ENCODE data around the gene CPNE1. TPM values are rescaled to one million over a fixed set of nuclear protein-coding genes. Genes with fewer than 3 reads are reported as not detected.
"Not testable (repeated sequence)": the region's sequence is repeated elsewhere in the genome, so short reads cannot be mapped to it uniquely, and the experiment has no call there.

The CPNE1 gene
- total RNA-seq, 4 donors from 2014 or later = 80.6 to 166 (median 131) TPM

GRCh38 chr20:35695978-35696377, 31.3 kb upstream of the CPNE1 start:
- H3K36me3 ChIP-seq = peaks cover 0 to 11% of the 10 kb centered on the region in 2 donors
- no peak for TF ChIP-seq POLR2A (IDR thresholded peaks at IDR 0.05)
- TF ChIP-seq CTCF (IDR thresholded peaks at IDR 0.05) = no peak
- no peak overlapping the region for H3K4me3 ChIP-seq (replicated peaks in 1 of 3)
- H3K27ac ChIP-seq = no peak overlapping the region
- 88 to 94% methylated on average over 4 of the region's 4 CpGs for WGBS, 2 donors
- H3K9me3 ChIP-seq = no peaks in the 10 kb centered on the region
- H3K4me1 ChIP-seq = peaks cover 4 to 19% of the 10 kb centered on the region in 2 donors
- intact Hi-C loops (cut with DNase I) = no loop called here
- DNase-seq = no peak
- H3K27me3 ChIP-seq = no peaks in the 10 kb centered on the region

GRCh38 chr20:35695245-35695749, 30.6 kb upstream of the CPNE1 start:
- intact Hi-C loops (cut with DNase I) = no loop called here
- H3K9me3 ChIP-seq = no peaks in the 10 kb centered on the region
- DNase-seq = no peak
- 78 to 93% methylated on average over 2 of the region's 2 CpGs for WGBS, 2 donors
- peaks cover 0 to 11% of the 10 kb centered on the region in 2 donors for H3K36me3 ChIP-seq
- no peaks in the 10 kb centered on the region for H3K27me3 ChIP-seq
- peaks cover 4 to 17% of the 10 kb centered on the region in 2 donors for H3K4me1 ChIP-seq
- H3K4me3 ChIP-seq (replicated peaks in 1 of 3) = no peak overlapping the region
- TF ChIP-seq POLR2A (IDR thresholded peaks at IDR 0.05) = no peak
- TF ChIP-seq CTCF (IDR thresholded peaks at IDR 0.05) = no peak
- no peak overlapping the region for H3K27ac ChIP-seq

- 67 to 92% methylated on average over 4 of the region's 4 CpGs for WGBS, 2 donors
- H3K9me3 ChIP-seq = no peaks in the 10 kb centered on the region
- no peak overlapping the region for H3K4me3 ChIP-seq (replicated peaks in 1 of 3)
- DNase-seq = no peak
- intact Hi-C loops (cut with DNase I) = no loop called here
- H3K4me1 ChIP-seq = no peaks in the 10 kb centered on the region
- no peaks in the 10 kb centered on the region for H3K27me3 ChIP-seq
- no peak for TF ChIP-seq CTCF (IDR thresholded peaks at IDR 0.05)
- no peak for TF ChIP-seq POLR2A (IDR thresholded peaks at IDR 0.05)
- no peak overlapping the region for H3K27ac ChIP-seq
- peaks cover 13 to 28% of the 10 kb centered on the region in 2 donors for H3K36me3 ChIP-seq
These were observed 25.6 kb upstream of the CPNE1 start for GRCh38 chr20:35690265-35690664.

GRCh38 chr20:35686872-35687271, 22.2 kb upstream of the CPNE1 start:
- intact Hi-C loops (cut with DNase I); H3K4me1 ChIP-seq; DNase-seq; H3K27ac ChIP-seq; H3K9me3 ChIP-seq; H3K27me3 ChIP-seq; H3K4me3 ChIP-seq (replicated peaks in 1 of 3): not testable (repeated sequence)
- peaks cover 13 to 24% of the 10 kb centered on the region in 2 donors for H3K36me3 ChIP-seq
- 93 to 95% methylated on average over 11 of the region's 11 CpGs for WGBS, 2 donors

GRCh38 chr20:35685368-35685767, 20.7 kb upstream of the CPNE1 start:
- intact Hi-C loops (cut with DNase I); DNase-seq; H3K27me3 ChIP-seq; H3K9me3 ChIP-seq; H3K4me1 ChIP-seq; H3K4me3 ChIP-seq (replicated peaks in 1 of 3); H3K27ac ChIP-seq: not testable (repeated sequence)
- 96 to 97% methylated on average over 9 of the region's 9 CpGs for WGBS, 2 donors
- peaks cover 13 to 24% of the 10 kb centered on the region in 2 donors for H3K36me3 ChIP-seq

GRCh38 chr20:35681960-35682359, 17.3 kb upstream of the CPNE1 start:
- TF ChIP-seq CTCF (IDR thresholded peaks at IDR 0.05) (no peak), POLR2A (IDR thresholded peaks at IDR 0.05) (no peak)
- DNase-seq = no peak
- H3K27ac ChIP-seq = no peak overlapping the region
- WGBS, 2 donors = 0 to 94% methylated on average over 1 of the region's 1 CpG
- H3K36me3 ChIP-seq = peaks cover 0 to 9% of the 10 kb centered on the region in 2 donors
- intact Hi-C loops (cut with DNase I) = no loop called here
- no peaks in the 10 kb centered on the region for H3K9me3 ChIP-seq
- no peak overlapping the region for H3K4me3 ChIP-seq (replicated peaks in 1 of 3)
- no peaks in the 10 kb centered on the region for H3K27me3 ChIP-seq
- H3K4me1 ChIP-seq = no peaks in the 10 kb centered on the region
